Measurements from ENCODE around the gene SVOP. TPM values are rescaled to one million over a fixed set of nuclear protein-coding genes. Genes with fewer than 3 reads are reported as not detected.

SVOP gene
- total RNA-seq, 4 donors from 2014 or later: not detected

DNA sequence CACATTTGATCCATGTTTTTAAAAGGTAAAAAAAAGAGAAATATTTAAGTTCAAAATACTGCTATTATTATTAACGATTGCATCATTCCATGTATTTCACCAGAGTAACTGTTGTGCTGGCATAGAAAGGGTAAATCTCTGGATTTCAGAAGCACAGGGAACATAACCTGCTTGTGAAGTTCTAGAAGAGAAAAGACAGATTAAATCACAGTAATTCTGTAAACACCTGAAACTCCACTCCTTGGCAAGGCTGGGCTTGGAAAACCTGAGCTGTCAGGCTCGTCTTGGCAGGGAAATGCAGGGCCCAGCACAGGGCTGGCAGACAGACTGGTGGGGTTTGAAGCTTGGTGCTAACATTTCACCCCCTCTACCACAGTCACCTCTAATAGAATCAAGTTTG lies 35.1 kb downstream of the SVOP start:
- no peak for DNase-seq (ENCODE audit: low spot score in 2 of 2)
- 33 to 43% methylated on average over 2 of the region's 2 CpGs for WGBS, 2 donors

GRCh38 chr12:108983227-108983626 lies 37.6 kb downstream of the SVOP start:
- DNase-seq (ENCODE audit: low spot score in 2 of 2): no peak
- no peak overlapping the region for H3K4me3 ChIP-seq (ENCODE audit: low read depth, poor library complexity, severe bottlenecking)
- intact Hi-C loops (cut with DNase I; ENCODE audit: low total_unique reads): no loop called here
- TF ChIP-seq, protein P1, sequence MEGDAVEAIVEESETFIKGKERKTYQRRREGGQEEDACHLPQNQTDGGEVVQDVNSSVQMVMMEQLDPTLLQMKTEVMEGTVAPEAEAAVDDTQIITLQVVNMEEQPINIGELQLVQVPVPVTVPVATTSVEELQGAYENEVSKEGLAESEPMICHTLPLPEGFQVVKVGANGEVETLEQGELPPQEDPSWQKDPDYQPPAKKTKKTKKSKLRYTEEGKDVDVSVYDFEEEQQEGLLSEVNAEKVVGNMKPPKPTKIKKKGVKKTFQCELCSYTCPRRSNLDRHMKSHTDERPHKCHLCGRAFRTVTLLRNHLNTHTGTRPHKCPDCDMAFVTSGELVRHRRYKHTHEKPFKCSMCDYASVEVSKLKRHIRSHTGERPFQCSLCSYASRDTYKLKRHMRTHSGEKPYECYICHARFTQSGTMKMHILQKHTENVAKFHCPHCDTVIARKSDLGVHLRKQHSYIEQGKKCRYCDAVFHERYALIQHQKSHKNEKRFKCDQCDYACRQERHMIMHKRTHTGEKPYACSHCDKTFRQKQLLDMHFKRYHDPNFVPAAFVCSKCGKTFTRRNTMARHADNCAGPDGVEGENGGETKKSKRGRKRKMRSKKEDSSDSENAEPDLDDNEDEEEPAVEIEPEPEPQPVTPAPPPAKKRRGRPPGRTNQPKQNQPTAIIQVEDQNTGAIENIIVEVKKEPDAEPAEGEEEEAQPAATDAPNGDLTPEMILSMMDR (IDR thresholded peaks at IDR 0.05): no peak
- no peak for TF ChIP-seq POLR2A (IDR thresholded peaks at IDR 0.05)
- WGBS, 2 donors: 83 to 92% methylated on average over 1 of the region's 1 CpG

More for the DNA sequence above, 35.1 kb downstream of the SVOP start:
- H3K4me3 ChIP-seq (ENCODE audit: low read depth, poor library complexity, severe bottlenecking): no peak overlapping the region
- TF ChIP-seq, protein P1 (IDR thresholded peaks at IDR 0.05): no peak
- no peak for TF ChIP-seq POLR2A (IDR thresholded peaks at IDR 0.05)
- intact Hi-C loops (cut with DNase I; ENCODE audit: low total_unique reads): no loop called here

DNA sequence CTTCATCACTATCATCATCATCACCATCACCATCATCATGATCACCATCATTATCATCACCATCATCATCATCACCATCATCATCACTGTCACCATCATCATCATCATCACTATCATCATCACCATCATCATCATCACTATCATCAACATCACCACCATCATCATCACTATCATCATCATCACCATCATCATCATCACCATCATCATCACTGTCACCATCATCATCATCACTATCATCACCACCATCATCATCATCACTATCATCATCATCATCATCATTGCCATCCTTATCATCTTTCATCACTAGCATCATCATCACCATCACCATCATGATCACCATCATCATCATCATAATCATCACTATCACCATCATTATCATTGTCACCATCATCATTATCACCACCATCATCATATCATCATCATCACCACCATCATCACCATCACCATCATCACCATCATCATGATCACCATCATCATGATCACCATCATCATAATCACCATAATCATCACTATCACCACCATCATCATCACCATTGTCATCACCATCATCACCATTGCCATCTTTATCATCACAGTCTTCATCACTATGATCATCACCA lies 38.1 kb downstream of the SVOP start:
- intact Hi-C loops (cut with DNase I; ENCODE audit: low total_unique reads): no loop called here
- no peak overlapping the region for H3K4me3 ChIP-seq (ENCODE audit: low read depth, poor library complexity, severe bottlenecking)
- no peak for TF ChIP-seq POLR2A (IDR thresholded peaks at IDR 0.05)
- TF ChIP-seq, protein P1 (IDR thresholded peaks at IDR 0.05): no peak
- no peak for DNase-seq (ENCODE audit: low spot score in 2 of 2)

DNA sequence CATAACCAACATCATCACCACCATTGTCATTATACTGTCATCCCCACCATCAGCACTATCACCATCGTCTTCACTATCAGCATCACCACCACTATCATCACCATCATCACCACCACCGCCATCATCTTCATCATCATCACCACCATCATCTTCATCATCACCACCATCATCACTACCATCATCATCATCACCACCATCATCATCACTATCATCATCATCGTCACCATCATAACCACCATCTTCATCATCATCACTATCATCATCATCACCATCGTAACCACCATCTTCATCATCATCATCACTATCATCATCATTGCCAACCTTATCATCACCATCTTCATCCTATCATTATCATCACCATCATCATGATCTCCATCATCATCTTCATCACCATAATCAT lies 39.0 kb downstream of the SVOP start:
- no peak overlapping the region for H3K4me3 ChIP-seq (ENCODE audit: low read depth, poor library complexity, severe bottlenecking)
- TF ChIP-seq, protein P1 (IDR thresholded peaks at IDR 0.05): no peak
- no peak for TF ChIP-seq POLR2A (IDR thresholded peaks at IDR 0.05)
- intact Hi-C loops (cut with DNase I; ENCODE audit: low total_unique reads): no loop called here
- DNase-seq (ENCODE audit: low spot score in 2 of 2): no peak
- 86 to 97% methylated on average over 4 of the region's 4 CpGs for WGBS, 2 donors

GRCh38 chr12:108980831-108981618 lies 39.8 kb downstream of the SVOP start:
- TF ChIP-seq POLR2A (IDR thresholded peaks at IDR 0.05): no peak
- TF ChIP-seq, protein P1 (IDR thresholded peaks at IDR 0.05): no peak
- WGBS, 2 donors: 56 to 63% methylated on average over 9 of the region's 9 CpGs
- intact Hi-C loops (cut with DNase I; ENCODE audit: low total_unique reads): no loop called here
- H3K4me3 ChIP-seq (ENCODE audit: low read depth, poor library complexity, severe bottlenecking): no peak overlapping the region
- no peak for DNase-seq (ENCODE audit: low spot score in 2 of 2)

Measured in lower leg skin (tissue), 4 donors.